ENCODE results near the gene RAPGEF6. TPM values are rescaled to one million over a fixed set of nuclear protein-coding genes. Genes with fewer than 3 reads are reported as not detected.
"Not testable (repeated sequence)": the region's sequence is repeated elsewhere in the genome, so short reads cannot be mapped to it uniquely, and the experiment has no call there.

Gene RAPGEF6
- total and polyA plus RNA-seq, 7 donors: 1.8 to 30.5 (median 16.1) TPM

- H3K9me3 ChIP-seq: no peaks in the 10 kb centered on the region
- no peak overlapping the region for H3K27ac ChIP-seq
- TF ChIP-seq POLR2AphosphoS5 (IDR thresholded peaks at IDR 0.05) (no peak), CTCF (IDR thresholded peaks at IDR 0.05) (no peak), POLR2A (IDR thresholded peaks at IDR 0.05) (no peak), EP300 (IDR thresholded peaks at IDR 0.05) (no peak)
- no peak overlapping the region for H3K4me3 ChIP-seq
- no peaks in the 10 kb centered on the region for H3K27me3 ChIP-seq
- 58 to 66% methylated on average over 1 of the region's 1 CpG for WGBS, 2 donors
- no peak for DNase-seq
- intact Hi-C loops (cut with DNase I): no loop called here
- H3K36me3 ChIP-seq: peaks cover 0 to 61% (median 11%) of the 10 kb centered on the region in 4 donors
- H3K4me1 ChIP-seq: no peaks in the 10 kb centered on the region
Measured at GRCh38 chr5:131496400-131496713, 138.7 kb downstream of the RAPGEF6 start.

- no peaks in the 10 kb centered on the region for H3K9me3 ChIP-seq
- no peaks in the 10 kb centered on the region for H3K27me3 ChIP-seq
- no peak overlapping the region for H3K4me3 ChIP-seq
- no peak overlapping the region for H3K27ac ChIP-seq
- no peak for DNase-seq
- no peak for TF ChIP-seq CTCF (IDR thresholded peaks at IDR 0.05)
- TF ChIP-seq EP300 (IDR thresholded peaks at IDR 0.05): no peak
- TF ChIP-seq POLR2A (IDR thresholded peaks at IDR 0.05): no peak
- TF ChIP-seq POLR2AphosphoS5 (IDR thresholded peaks at IDR 0.05): no peak
- no peaks in the 10 kb centered on the region for H3K4me1 ChIP-seq
- intact Hi-C loops (cut with DNase I): no loop called here
- H3K36me3 ChIP-seq: peaks cover 0 to 66% (median 11%) of the 10 kb centered on the region in 4 donors
- WGBS, 2 donors: 34 to 73% methylated on average over 8 of the region's 8 CpGs
Measured at GRCh38 chr5:131495536-131496399, 139.3 kb downstream of the RAPGEF6 start.

GRCh38 chr5:131491749-131492148 is 143.3 kb downstream of the RAPGEF6 start:
- TF ChIP-seq POLR2AphosphoS5 (IDR thresholded peaks at IDR 0.05): no peak
- TF ChIP-seq POLR2A (IDR thresholded peaks at IDR 0.05): no peak
- no peak for TF ChIP-seq EP300 (IDR thresholded peaks at IDR 0.05)
- no peak for TF ChIP-seq CTCF (IDR thresholded peaks at IDR 0.05)
- Histone ChIP-seq H3K27me3 (no peaks in the 10 kb centered on the region), H3K4me3 (no peak overlapping the region), H3K9me3 (no peaks in the 10 kb centered on the region), H3K36me3 (peaks cover 0 to 69% (median 8%) of the 10 kb centered on the region in 4 donors), H3K4me1 (no peaks in the 10 kb centered on the region), H3K27ac (no peak overlapping the region)
- no peak for DNase-seq
- intact Hi-C loops (cut with DNase I): no loop called here
- 88 to 91% methylated on average over 1 of the region's 1 CpG for WGBS, 2 donors

GRCh38 chr5:131488463-131488862 is 146.6 kb downstream of the RAPGEF6 start:
- Histone ChIP-seq H3K4me1 (no peaks in the 10 kb centered on the region), H3K36me3 (peaks cover 0 to 43% (median 4%) of the 10 kb centered on the region in 4 donors), H3K27ac (no peak overlapping the region), H3K27me3 (no peaks in the 10 kb centered on the region), H3K9me3 (no peaks in the 10 kb centered on the region), H3K4me3 (no peak overlapping the region)
- DNase-seq: no peak
- TF ChIP-seq POLR2AphosphoS5 (IDR thresholded peaks at IDR 0.05) (no peak), POLR2A (IDR thresholded peaks at IDR 0.05) (no peak), CTCF (IDR thresholded peaks at IDR 0.05) (no peak), EP300 (IDR thresholded peaks at IDR 0.05) (no peak)
- intact Hi-C loops (cut with DNase I): no loop called here
- WGBS, 2 donors: 53 to 85% methylated on average over 3 of the region's 3 CpGs

- H3K9me3 ChIP-seq; intact Hi-C loops (cut with DNase I); DNase-seq; H3K27ac ChIP-seq; H3K27me3 ChIP-seq; H3K4me1 ChIP-seq; H3K4me3 ChIP-seq: not testable (repeated sequence)
- 98% methylated on average over 4 of the region's 4 CpGs for WGBS, 2 donors
- H3K36me3 ChIP-seq: peaks cover 0 to 38% (median 4%) of the 10 kb centered on the region in 4 donors
Measured at GRCh38 chr5:131487371-131487770, 147.7 kb downstream of the RAPGEF6 start.
